ENCODE measurements around the gene UNC5A.

GRCh38 chr5:176857894-176858273 lies 47.5 kb downstream of the UNC5A start:
- TF ChIP-seq EZH2phosphoT487 (IDR thresholded peaks at IDR 0.05; ENCODE audit: borderline replicate concordance, low read length) (no peak), EZH2 (IDR thresholded peaks at IDR 0.05; ENCODE audit: low read length, unreplicated experiment) (no peak)
- TF ChIP-seq, protein P1, sequence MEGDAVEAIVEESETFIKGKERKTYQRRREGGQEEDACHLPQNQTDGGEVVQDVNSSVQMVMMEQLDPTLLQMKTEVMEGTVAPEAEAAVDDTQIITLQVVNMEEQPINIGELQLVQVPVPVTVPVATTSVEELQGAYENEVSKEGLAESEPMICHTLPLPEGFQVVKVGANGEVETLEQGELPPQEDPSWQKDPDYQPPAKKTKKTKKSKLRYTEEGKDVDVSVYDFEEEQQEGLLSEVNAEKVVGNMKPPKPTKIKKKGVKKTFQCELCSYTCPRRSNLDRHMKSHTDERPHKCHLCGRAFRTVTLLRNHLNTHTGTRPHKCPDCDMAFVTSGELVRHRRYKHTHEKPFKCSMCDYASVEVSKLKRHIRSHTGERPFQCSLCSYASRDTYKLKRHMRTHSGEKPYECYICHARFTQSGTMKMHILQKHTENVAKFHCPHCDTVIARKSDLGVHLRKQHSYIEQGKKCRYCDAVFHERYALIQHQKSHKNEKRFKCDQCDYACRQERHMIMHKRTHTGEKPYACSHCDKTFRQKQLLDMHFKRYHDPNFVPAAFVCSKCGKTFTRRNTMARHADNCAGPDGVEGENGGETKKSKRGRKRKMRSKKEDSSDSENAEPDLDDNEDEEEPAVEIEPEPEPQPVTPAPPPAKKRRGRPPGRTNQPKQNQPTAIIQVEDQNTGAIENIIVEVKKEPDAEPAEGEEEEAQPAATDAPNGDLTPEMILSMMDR (conservative IDR thresholded peaks at IDR 0.05; ENCODE audit: low read depth, low read length): no peak

Measured in PC-3 (cell line).